HEK293 (cell line): Measurements from ENCODE around the gene DFFA.
A peak's percentile ranks its signal among the peaks of the same experiment; 100 is the strongest.

Experiments used
- CTCF ChIA-PET: fragments of 350-600 bp; formaldehyde crosslinking; extraction: SDS; loops from one replicate; lab custom pipeline; 2021; ENCODE audit warnings: antibody characterized with exemption; lab: Yijun Ruan, JAX
- POLR2A ChIA-PET: fragments of 300-600 bp; formaldehyde crosslinking; extraction: SDS; loops from one replicate; lab custom pipeline; 2020; ENCODE audit warnings: antibody characterized with exemption, inconsistent platforms; lab: Yijun Ruan, JAX
- H3K27ac ChIP-seq: fragments of 200-500 bp; sonication (Bioruptor generic); 2 replicates; pipeline ENCODE4 v1.5.1; 2014; ENCODE audit warnings: low read depth, low read length, control low read depth, inconsistent platforms; ENCODE audit errors: extremely low read depth
- H3K36me3 ChIP-seq, 2 experiments: fragments of 200-500 bp in 1 of 2; sonication (Bioruptor generic) in 1 of 2; 1 replicate in 1 of 2; 2 replicates in 1 of 2; pipeline ENCODE4 v1.5.1; 2014 to 2017; ENCODE audit warnings: inconsistent platforms in 2 of 2, low read length in 2 of 2; ENCODE audit not compliant: control insufficient read depth in 2 of 2, insufficient read depth in 1 of 2
- H3K4me1 ChIP-seq: fragments of 200-500 bp; sonication (Bioruptor generic); 2 replicates; pipeline ENCODE4 v1.5.1; 2014; ENCODE audit warnings: mild to moderate bottlenecking, low read length, inconsistent platforms; ENCODE audit not compliant: control insufficient read depth, insufficient read depth
- H3K4me3 ChIP-seq: 2 replicates; pipeline ENCODE4 v1.5.1; 2011; ENCODE audit warnings: low read depth, mild to moderate bottlenecking, control low read depth, low read length, moderate library complexity
- H3K9me3 ChIP-seq: fragments of 200-500 bp; sonication (Bioruptor generic); 2 replicates; pipeline ENCODE4 v1.5.1; 2014; ENCODE audit warnings: low read depth, low read length, inconsistent platforms; ENCODE audit not compliant: control insufficient read depth, insufficient read depth
- HOXC10 ChIP-seq: sonication (generic); formaldehyde crosslinking; IDR thresholded peaks from 2 replicates; pipeline ENCODE4 v1.8.1; 2023; ENCODE audit warnings: mild to moderate bottlenecking, missing genetic modification reagents
- OVOL3 ChIP-seq: fragments of 450-650 bp; formaldehyde crosslinking; IDR thresholded peaks from 2 replicates; pipeline ENCODE4 v1.5.1; 2016; ENCODE audit warnings: missing biosample characterization, missing genetic modification characterization
- SP7 ChIP-seq: fragments of 450-650 bp; formaldehyde crosslinking; IDR thresholded peaks from 2 replicates; pipeline ENCODE4 v1.5.1; 2016; ENCODE audit warnings: missing biosample characterization, missing genetic modification characterization
- ZNF16 ChIP-seq: fragments of 450-650 bp; formaldehyde crosslinking; IDR thresholded peaks from 2 replicates; pipeline ENCODE4 v1.5.1; 2016; ENCODE audit warnings: low read depth, missing biosample characterization, missing genetic modification characterization
- ZNF174 ChIP-seq: fragments of 450-650 bp; formaldehyde crosslinking; IDR thresholded peaks from 2 replicates; pipeline ENCODE4 v1.5.0; 2017; ENCODE audit warnings: missing biosample characterization, mild to moderate bottlenecking, missing genetic modification characterization
- ZNF266 ChIP-seq: fragments of 450-650 bp; formaldehyde crosslinking; IDR thresholded peaks from 2 replicates; pipeline ENCODE4 v1.5.1; 2016; ENCODE audit warnings: missing biosample characterization, missing genetic modification characterization, low read depth
- ZNF302 ChIP-seq: fragments of 450-650 bp; formaldehyde crosslinking; IDR thresholded peaks from 2 replicates; pipeline ENCODE4 v1.5.1; 2016; ENCODE audit warnings: missing biosample characterization, missing genetic modification characterization, low read depth
- ZNF37A ChIP-seq: fragments of 450-650 bp; IDR thresholded peaks from 2 replicates; pipeline ENCODE4 v1.5.1; 2018; ENCODE audit warnings: missing biosample characterization, missing genetic modification characterization
- ZNF404 ChIP-seq: fragments of 450-650 bp; formaldehyde crosslinking; IDR thresholded peaks from 2 replicates; pipeline ENCODE4 v1.5.1; 2017; ENCODE audit warnings: missing biosample characterization, missing genetic modification characterization
- ZNF791 ChIP-seq: fragments of 450-650 bp; formaldehyde crosslinking; IDR thresholded peaks from 2 replicates; pipeline ENCODE4 v1.5.1; 2016; ENCODE audit warnings: missing biosample characterization, missing genetic modification characterization
- TF ChIP-seq, protein P1 (sequence below): fragments of 450-650 bp; formaldehyde crosslinking; IDR thresholded peaks from 2 replicates; pipeline ENCODE4 v1.5.1; 2016; ENCODE audit warnings: missing biosample characterization, missing genetic modification characterization
- TF ChIP-seq, protein P2 (sequence below): fragments of 450-650 bp; formaldehyde crosslinking; IDR thresholded peaks from 2 replicates; pipeline ENCODE4 v1.5.1; 2016; ENCODE audit warnings: missing biosample characterization, missing genetic modification characterization
- TF ChIP-seq, protein P3 (sequence below): fragments of 450-650 bp; formaldehyde crosslinking; IDR thresholded peaks from 2 replicates; pipeline ENCODE4 v1.5.1; 2017; ENCODE audit warnings: missing biosample characterization, missing genetic modification characterization
- TF ChIP-seq, protein P4 (sequence below): fragments of 450-650 bp; IDR thresholded peaks from 2 replicates; pipeline ENCODE4 v1.5.1; 2018; ENCODE audit warnings: missing biosample characterization, missing genetic modification characterization

The DFFA gene

DNA sequence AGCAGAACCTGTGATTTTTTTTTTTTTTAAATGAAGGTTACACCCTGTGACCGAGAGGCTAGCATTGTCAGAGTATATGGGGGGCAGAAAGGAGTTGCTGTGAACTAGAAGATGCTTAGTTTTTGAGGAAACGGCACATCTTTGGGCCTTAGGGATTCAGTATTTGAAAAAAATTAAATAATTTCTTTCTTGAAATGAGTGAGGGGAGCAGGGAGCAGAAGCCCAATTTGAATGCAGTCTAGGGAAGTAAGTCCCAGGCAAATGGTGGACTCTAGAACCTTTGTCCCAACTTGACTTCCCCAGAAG, 45.3 kb upstream of the DFFA start (continued):
- TF ChIP-seq, protein P1, sequence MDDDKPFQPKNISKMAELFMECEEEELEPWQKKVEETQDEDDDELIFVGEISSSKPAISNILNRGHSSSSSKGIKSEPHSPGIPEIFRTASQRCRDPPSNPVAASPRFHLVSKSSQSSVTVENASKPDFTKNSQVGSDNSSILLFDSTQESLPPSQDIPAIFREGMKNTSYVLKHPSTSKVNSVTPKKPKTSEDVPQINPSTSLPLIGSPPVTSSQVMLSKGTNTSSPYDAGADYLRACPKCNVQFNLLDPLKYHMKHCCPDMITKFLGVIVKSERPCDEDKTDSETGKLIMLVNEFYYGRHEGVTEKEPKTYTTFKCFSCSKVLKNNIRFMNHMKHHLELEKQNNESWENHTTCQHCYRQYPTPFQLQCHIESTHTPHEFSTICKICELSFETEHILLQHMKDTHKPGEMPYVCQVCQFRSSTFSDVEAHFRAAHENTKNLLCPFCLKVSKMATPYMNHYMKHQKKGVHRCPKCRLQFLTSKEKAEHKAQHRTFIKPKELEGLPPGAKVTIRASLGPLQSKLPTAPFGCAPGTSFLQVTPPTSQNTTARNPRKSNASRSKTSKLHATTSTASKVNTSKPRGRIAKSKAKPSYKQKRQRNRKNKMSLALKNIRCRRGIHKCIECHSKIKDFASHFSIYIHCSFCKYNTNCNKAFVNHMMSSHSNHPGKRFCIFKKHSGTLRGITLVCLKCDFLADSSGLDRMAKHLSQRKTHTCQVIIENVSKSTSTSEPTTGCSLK (tag by site-specific recombination) = no peak
- TF ChIP-seq ZNF302 (tag by site-specific recombination) (no peak), ZNF791 (tag by site-specific recombination) (no peak), ZNF404 (tag by site-specific recombination) (no peak), ZNF37A (no peak), OVOL3 (tag by site-specific recombination) (no peak)

DNA sequence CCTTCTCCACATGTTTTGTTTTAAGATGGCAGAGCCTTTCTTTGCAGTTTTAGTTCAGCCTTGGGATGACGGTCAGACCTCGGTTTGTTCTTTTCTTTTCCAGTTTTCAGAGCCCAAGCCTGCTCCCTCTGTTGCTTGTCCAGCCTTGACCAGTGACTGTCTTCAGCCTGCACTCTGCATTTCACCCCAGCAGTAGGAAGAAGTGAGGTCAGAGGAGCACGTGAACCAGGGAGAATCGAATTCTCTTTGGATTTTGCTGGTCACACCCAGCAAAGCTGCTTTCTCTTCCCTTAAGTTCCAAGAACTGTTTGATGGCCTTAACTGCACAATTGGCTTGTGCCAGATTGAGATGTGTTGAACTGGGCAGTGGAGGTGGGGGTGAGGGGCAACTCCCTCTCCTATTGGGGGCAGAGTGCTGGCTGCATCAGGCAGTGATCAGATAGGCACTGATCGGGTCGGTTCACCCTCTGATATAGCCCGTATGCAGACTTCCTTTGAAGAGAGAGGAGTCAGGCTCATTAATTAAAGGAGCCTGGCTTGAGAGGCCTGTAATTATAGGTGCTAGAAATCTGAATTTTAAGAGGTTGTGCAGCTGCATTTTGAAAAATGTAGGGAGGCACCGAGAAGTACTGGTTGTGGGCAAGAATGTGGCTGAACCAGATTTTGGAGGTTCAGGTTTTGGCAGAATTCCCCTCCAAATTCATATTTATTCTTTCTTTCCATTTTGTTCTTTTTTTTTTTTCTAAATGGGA, 44.8 kb upstream of the DFFA start:
- CTCF ChIA-PET = interaction anchor here (0.7 to 1.1 kb wide), 3 partner anchors 10 to 340 kb away, joined by 3 to 6 read pairs (median 3); no protein-coding TSS in a partner anchor
- POLR2A ChIA-PET = no interaction called here
- Histone ChIP-seq H3K27ac (no peak overlapping the region), H3K36me3 (no peaks in the 10 kb centered on the region), H3K4me3 (no peak overlapping the region), H3K9me3 (no peaks in the 10 kb centered on the region)
- peak; percentile 93 for TF ChIP-seq SP7 (tag by site-specific recombination)
- TF ChIP-seq, protein P2, sequence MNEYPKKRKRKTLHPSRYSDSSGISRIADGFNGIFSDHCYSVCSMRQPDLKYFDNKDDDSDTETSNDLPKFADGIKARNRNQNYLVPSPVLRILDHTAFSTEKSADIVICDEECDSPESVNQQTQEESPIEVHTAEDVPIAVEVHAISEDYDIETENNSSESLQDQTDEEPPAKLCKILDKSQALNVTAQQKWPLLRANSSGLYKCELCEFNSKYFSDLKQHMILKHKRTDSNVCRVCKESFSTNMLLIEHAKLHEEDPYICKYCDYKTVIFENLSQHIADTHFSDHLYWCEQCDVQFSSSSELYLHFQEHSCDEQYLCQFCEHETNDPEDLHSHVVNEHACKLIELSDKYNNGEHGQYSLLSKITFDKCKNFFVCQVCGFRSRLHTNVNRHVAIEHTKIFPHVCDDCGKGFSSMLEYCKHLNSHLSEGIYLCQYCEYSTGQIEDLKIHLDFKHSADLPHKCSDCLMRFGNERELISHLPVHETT = no peak
- TF ChIP-seq, all 188 proteins: peak for 1
- no peaks in the 10 kb centered on the region for H3K4me1 ChIP-seq

DNA sequence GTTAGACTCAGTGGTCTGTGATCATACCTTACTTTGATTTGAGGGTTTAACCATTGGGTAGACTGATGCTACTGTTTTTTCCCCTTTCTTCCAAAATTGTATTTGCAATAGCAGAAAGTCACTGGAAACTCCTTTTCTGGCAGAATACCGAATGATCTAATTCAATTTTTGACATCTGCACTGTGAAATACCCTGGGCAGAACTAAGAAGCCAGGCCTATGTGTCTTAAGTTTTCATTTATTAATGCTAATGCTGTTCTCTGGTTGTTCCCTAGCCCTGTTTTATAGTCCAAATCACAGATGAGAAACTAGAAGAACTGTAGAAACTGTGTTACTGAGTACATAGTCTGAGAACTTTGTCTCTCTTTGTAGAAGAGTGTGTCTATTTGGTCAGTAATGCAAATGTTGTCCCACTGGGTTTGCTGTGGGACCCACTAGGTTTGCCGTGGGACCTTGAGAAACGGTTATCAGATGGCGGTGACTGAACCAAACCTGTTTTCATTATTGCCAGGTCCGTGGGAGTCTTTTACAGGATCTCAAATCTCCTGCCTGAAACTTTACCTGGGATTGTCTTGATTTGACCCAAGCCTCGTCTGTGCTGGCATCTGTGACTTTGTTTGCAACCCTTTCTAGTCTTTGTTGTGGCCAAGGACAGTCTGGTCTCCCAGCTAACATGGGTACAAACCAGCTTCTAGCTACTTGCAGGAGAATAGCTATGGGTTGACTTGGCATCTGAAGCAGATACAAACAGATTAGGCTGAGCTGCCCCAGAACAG, 43.8 kb upstream of the DFFA start:
- Histone ChIP-seq H3K27ac (no peak overlapping the region), H3K9me3 (no peaks in the 10 kb centered on the region), H3K36me3 (no peaks in the 10 kb centered on the region), H3K4me1 (no peaks in the 10 kb centered on the region), H3K4me3 (no peak overlapping the region)
- ChIA-PET CTCF (interaction anchor here (0.6 kb wide), 1 partner anchor 283 kb away, joined by 3 read pairs; no protein-coding TSS in a partner anchor), POLR2A (no interaction called here)
- no peak for TF ChIP-seq HOXC10 (CRISPR knock-in tag)

DNA sequence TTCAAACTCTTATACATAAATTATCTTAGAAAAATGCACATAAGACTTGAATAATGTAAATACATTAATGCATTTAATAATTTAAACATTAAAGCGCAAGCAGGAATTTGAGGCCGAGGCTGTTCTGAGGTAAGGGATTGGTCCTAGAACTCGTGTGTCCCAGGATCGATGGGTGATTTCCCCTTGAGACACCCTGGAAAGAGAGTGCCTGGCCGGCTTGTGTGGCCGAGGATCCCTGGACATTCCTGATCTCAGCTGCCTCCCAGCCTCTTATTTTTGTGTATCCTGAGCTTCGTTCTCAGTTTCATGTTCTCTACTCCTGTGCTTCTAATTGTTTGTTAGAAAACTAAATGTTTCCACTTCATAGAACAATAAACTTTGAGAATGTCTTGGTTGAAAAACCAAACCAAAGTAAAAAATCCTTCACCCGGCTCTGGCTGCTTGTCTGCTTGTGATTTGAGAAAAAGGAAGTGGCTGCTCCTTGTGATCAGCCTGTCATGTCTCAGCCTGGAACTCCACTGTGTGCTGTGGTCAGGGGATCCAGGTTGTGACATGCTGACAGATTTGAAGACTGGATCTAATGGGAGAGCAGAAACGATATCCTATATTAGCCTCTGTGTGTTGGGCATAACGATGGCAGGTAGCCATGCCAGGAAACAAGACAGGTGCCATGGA, 43.1 kb upstream of the DFFA start:
- H3K9me3 ChIP-seq = no peaks in the 10 kb centered on the region
- H3K27ac ChIP-seq = no peak overlapping the region
- ChIA-PET POLR2A (no interaction called here), CTCF (interaction anchor here (0.6 to 2.2 kb wide), 4 partner anchors 13 to 284 kb away, joined by 3 to 7 read pairs (median 4); no protein-coding TSS in a partner anchor)
- H3K36me3 ChIP-seq = no peaks in the 10 kb centered on the region
- no peaks in the 10 kb centered on the region for H3K4me1 ChIP-seq
- no peak overlapping the region for H3K4me3 ChIP-seq
- TF ChIP-seq ZNF174 (tag by site-specific recombination) (no peak), ZNF266 (tag by site-specific recombination) (no peak), ZNF16 (tag by site-specific recombination) (no peak), HOXC10 (CRISPR knock-in tag) (no peak)
- TF ChIP-seq, protein P2 = no peak
- TF ChIP-seq, protein P3, sequence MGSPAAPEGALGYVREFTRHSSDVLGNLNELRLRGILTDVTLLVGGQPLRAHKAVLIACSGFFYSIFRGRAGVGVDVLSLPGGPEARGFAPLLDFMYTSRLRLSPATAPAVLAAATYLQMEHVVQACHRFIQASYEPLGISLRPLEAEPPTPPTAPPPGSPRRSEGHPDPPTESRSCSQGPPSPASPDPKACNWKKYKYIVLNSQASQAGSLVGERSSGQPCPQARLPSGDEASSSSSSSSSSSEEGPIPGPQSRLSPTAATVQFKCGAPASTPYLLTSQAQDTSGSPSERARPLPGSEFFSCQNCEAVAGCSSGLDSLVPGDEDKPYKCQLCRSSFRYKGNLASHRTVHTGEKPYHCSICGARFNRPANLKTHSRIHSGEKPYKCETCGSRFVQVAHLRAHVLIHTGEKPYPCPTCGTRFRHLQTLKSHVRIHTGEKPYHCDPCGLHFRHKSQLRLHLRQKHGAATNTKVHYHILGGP (tag by site-specific recombination) = no peak
- TF ChIP-seq, protein P4, sequence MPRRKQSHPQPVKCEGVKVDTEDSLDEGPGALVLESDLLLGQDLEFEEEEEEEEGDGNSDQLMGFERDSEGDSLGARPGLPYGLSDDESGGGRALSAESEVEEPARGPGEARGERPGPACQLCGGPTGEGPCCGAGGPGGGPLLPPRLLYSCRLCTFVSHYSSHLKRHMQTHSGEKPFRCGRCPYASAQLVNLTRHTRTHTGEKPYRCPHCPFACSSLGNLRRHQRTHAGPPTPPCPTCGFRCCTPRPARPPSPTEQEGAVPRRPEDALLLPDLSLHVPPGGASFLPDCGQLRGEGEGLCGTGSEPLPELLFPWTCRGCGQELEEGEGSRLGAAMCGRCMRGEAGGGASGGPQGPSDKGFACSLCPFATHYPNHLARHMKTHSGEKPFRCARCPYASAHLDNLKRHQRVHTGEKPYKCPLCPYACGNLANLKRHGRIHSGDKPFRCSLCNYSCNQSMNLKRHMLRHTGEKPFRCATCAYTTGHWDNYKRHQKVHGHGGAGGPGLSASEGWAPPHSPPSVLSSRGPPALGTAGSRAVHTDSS = no peak
